Keratinocyte (primary cell): ENCODE measurements around the gene IQCK. TPM values are rescaled to one million over a fixed set of nuclear protein-coding genes. Genes with fewer than 3 reads are reported as not detected.
"Not testable (repeated sequence)": the region's sequence is repeated elsewhere in the genome, so short reads cannot be mapped to it uniquely, and the experiment has no call there.

Experiments
- DNase-seq: peaks from one replicate; pipeline ENCODE4 v3.0.0-alpha.2; 2011; ENCODE audit warnings: low read depth, missing footprints, low spot score
- FAIRE-seq: peaks from 2 replicates; lab custom pipeline; 2011; peaks lifted over from hg19 to GRCh38; lab: Jason Lieb, UNC
- H2AFZ ChIP-seq: 2 replicates; pipeline ENCODE4 v1.6.0; 2012; ENCODE audit warnings: low read length, control low read depth, inconsistent platforms; ENCODE audit not compliant: control insufficient read depth
- H3K27ac ChIP-seq: 2 replicates; pipeline ENCODE4 v1.5.1; 2011; ENCODE audit warnings: low read length; ENCODE audit not compliant: control insufficient read depth, insufficient read depth
- H3K27me3 ChIP-seq: 3 replicates; pipeline ENCODE4 v1.6.0; 2011; ENCODE audit warnings: low read length; ENCODE audit not compliant: control insufficient read depth, insufficient read depth; ENCODE audit errors: extremely low read depth
- H3K36me3 ChIP-seq, 2 experiments: 2 replicates in 1 of 2; 3 replicates in 1 of 2; pipeline ENCODE4 v1.5.1; 2011; ENCODE audit warnings: low read length in 2 of 2, mild to moderate bottlenecking in 1 of 2; ENCODE audit not compliant: control insufficient read depth in 2 of 2, insufficient read depth in 2 of 2; ENCODE audit errors: extremely low read depth in 1 of 2
- H3K4me1 ChIP-seq: 3 replicates; pipeline ENCODE4 v1.5.1; 2011; ENCODE audit warnings: low read length; ENCODE audit not compliant: control insufficient read depth, insufficient read depth; ENCODE audit errors: extremely low read depth
- H3K4me2 ChIP-seq: 3 replicates; pipeline ENCODE4 v1.6.0; 2011; ENCODE audit warnings: low read depth, low read length; ENCODE audit not compliant: control insufficient read depth, insufficient read depth; ENCODE audit errors: extremely low read depth
- H3K4me3 ChIP-seq, 3 experiments: fragments of 200-600 bp in 1 of 3; sonication (generic) in 1 of 3; 2 replicates in 2 of 3; 3 replicates in 1 of 3; pipeline ENCODE4 v1.5.1; 2011 to 2016; ENCODE audit warnings: low read length in 3 of 3, mild to moderate bottlenecking in 3 of 3, control low read depth in 2 of 3, inconsistent platforms in 1 of 3, low read depth in 1 of 3, mixed read lengths in 1 of 3, mixed run types in 1 of 3, moderate library complexity in 1 of 3; ENCODE audit not compliant: control insufficient read depth in 2 of 3, insufficient read depth in 2 of 3; ENCODE audit errors: extremely low read depth in 1 of 3
- H3K79me2 ChIP-seq: 2 replicates; pipeline ENCODE4 v1.6.0; 2012; ENCODE audit warnings: low read length; ENCODE audit not compliant: control insufficient read depth, insufficient read depth
- H3K9ac ChIP-seq: 3 replicates; pipeline ENCODE4 v1.6.0; 2011; ENCODE audit warnings: low read length; ENCODE audit not compliant: control insufficient read depth, insufficient read depth; ENCODE audit errors: extremely low read depth
- H3K9me1 ChIP-seq: 3 replicates; pipeline ENCODE4 v1.6.0; 2011; ENCODE audit warnings: low read length; ENCODE audit not compliant: control insufficient read depth, insufficient read depth; ENCODE audit errors: extremely low read depth
- H3K9me3 ChIP-seq: 2 replicates; pipeline ENCODE4 v1.5.1; 2012; ENCODE audit warnings: low read depth, low read length; ENCODE audit not compliant: control insufficient read depth
- H4K20me1 ChIP-seq: 3 replicates; pipeline ENCODE4 v1.6.0; 2011; ENCODE audit warnings: low read length; ENCODE audit not compliant: control insufficient read depth, insufficient read depth; ENCODE audit errors: extremely low read depth
- CTCF ChIP-seq, 3 experiments: IDR thresholded peaks in 1 of 3; conservative IDR thresholded peaks in 1 of 3; optimal IDR thresholded peaks in 1 of 3; 2 replicates in 2 of 3; 3 replicates in 1 of 3; pipeline versions ENCODE3 to v1.5.1; 2011; ENCODE audit warnings: low read length in 3 of 3, mild to moderate bottlenecking in 3 of 3, moderate library complexity in 2 of 3, control low read depth in 1 of 3, inconsistent platforms in 1 of 3; ENCODE audit not compliant: insufficient read depth in 2 of 3; ENCODE audit errors: extremely low read depth in 1 of 3
- EZH2 ChIP-seq: IDR thresholded peaks from one replicate; pipeline ENCODE4 v1.6.1; 2012; ENCODE audit warnings: inconsistent platforms, mild to moderate bottlenecking, low read length, moderate library complexity
- dilution Hi-C: fragments of 300-500 bp; cut with MboI; formaldehyde crosslinking; loops from one replicate; pipeline ENCODE4 v1.7.0; 2020; ENCODE audit warnings: low sequenced_read_pairs; ENCODE audit not compliant: extremely low pct_ligation_motif_present
- polyA plus RNA-seq, 5 experiments: library from polyadenylated mRNA; depleted of rRNA in 3 of 5; stranded (reverse) in 3 of 5; stranded (forward) in 1 of 5; unstranded in 1 of 5; fragments of >200 nt; gene quantifications; 1 replicate in 1 of 5; 2 replicates in 3 of 5; 3 replicates in 1 of 5; pipeline versions ENCODE4 v1.2.1 to v1.2.3, GENCODE V29; 2011 to 2012; ENCODE audit warnings: missing spikeins in 2 of 5, low read depth in 1 of 5, low replicate concordance in 1 of 5

The IQCK gene
- polyA plus RNA-seq, 1 donor (not counting 4 experiments of a cell fraction or from before 2014, with no cell fraction given): 9.7 TPM

DNA sequence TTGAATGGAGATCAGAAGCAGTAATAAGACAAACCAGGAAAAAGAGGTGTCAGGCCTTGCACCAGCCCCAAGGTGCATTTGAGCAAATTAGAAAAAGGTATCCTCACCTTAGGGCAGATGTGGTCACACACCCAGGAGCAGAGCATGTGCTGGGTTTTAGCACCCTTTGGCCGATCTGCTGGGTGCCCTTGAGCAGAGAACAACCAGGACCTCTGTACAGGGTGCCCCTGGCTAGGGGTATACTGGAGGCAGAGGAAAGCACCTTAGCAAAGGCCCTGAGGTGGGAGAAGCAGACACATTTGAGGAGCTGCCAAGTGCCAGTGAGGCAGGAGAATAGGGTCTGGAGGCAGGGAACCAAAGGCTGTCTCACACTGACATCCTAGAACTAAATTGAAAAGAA is 67.0 kb downstream of the IQCK start:
- Histone ChIP-seq H3K9me1 (no peaks in the 10 kb centered on the region), H3K4me3 (no peak overlapping the region), H3K79me2 (no peaks in the 10 kb centered on the region), H3K27me3 (no peaks in the 10 kb centered on the region), H3K27ac (no peak overlapping the region), H3K4me2 (no peak overlapping the region), H4K20me1 (no peaks in the 10 kb centered on the region), H3K9me3 (no peaks in the 10 kb centered on the region), H3K36me3 (no peaks in the 10 kb centered on the region), H3K9ac (no peak overlapping the region), H3K4me1 (no peaks in the 10 kb centered on the region), H2AFZ (no peak overlapping the region)
- TF ChIP-seq CTCF (optimal IDR thresholded peaks at IDR 0.05 in 1 of 3, IDR thresholded peaks at IDR 0.05 in 1 of 3, conservative IDR thresholded peaks at IDR 0.05 in 1 of 3; ENCODE audit: extremely low read depth in 1 of 3, insufficient read depth in 2 of 3, low read length in 3 of 3) (no peak), EZH2 (no peak)
- FAIRE-seq: no peak
- dilution Hi-C loops: no loop called here
- DNase-seq: no peak

DNA sequence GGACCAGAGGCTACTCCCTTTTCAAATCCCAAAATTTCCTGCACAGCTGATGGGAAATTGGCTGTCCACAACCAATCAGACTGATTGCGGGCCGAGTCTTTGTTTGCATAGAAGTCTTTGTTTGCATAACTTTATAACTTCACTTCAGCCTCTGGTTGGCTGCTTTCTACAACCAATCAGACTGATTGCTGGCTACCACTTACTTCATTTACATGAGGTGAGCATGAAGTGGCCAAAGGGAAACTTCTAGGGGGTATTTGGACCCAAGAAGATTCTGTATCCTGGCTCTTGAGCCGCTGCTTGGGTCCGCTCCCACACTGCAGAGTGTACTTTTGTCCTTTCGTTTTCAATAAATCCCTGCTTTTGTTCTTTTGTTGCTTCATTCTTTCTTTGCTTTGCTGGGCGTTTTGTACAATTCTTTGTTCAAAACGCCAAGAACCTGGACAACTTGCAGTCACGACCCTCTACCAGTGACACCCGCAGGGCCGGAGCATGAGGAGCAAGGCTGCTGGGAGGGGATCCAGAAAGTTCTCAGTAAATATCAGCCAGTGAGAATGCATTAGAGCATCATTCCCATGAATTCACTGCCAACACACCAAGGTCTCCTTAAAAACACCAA is 67.5 kb downstream of the IQCK start:
- H4K20me1 ChIP-seq: no peaks in the 10 kb centered on the region
- no peaks in the 10 kb centered on the region for H3K79me2 ChIP-seq
- no peak overlapping the region for H3K4me2 ChIP-seq
- H3K36me3 ChIP-seq: no peaks in the 10 kb centered on the region
- H3K9ac ChIP-seq: no peak overlapping the region
- H3K9me3 ChIP-seq: no peaks in the 10 kb centered on the region
- H3K27ac ChIP-seq: no peak overlapping the region
- no peaks in the 10 kb centered on the region for H3K9me1 ChIP-seq
- no peak overlapping the region for H3K4me3 ChIP-seq
- no peaks in the 10 kb centered on the region for H3K27me3 ChIP-seq
- dilution Hi-C loops: no loop called here
- FAIRE-seq: no peak
- H3K4me1 ChIP-seq: no peaks in the 10 kb centered on the region
- no peak overlapping the region for H2AFZ ChIP-seq
- DNase-seq: no peak
- no peak for TF ChIP-seq CTCF (optimal IDR thresholded peaks at IDR 0.05 in 1 of 3, IDR thresholded peaks at IDR 0.05 in 1 of 3, conservative IDR thresholded peaks at IDR 0.05 in 1 of 3; ENCODE audit: extremely low read depth in 1 of 3, insufficient read depth in 2 of 3, low read length in 3 of 3)
- TF ChIP-seq EZH2: no peak

DNA sequence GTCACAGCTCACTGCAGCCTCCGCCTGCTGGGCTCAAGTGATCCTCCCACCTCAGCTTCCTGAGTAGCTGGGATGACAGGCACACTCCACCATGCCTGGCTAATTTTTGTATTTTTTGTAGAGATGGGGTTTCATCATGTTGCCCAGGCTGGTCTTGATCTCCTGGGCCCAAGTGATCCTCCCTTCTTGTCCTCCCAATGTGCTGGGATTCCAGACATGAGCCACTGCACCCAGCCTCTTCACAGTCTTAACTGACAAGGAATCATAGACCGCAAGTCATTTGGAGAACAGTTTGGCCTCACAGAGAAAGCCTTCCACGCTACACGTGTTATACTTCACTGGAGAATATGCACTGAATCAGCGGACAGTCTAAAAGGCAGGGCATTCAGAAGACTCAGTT is 83.3 kb downstream of the IQCK start:
- DNase-seq, H3K9me1 ChIP-seq, H3K4me3 ChIP-seq, H3K36me3 ChIP-seq, H3K79me2 ChIP-seq, FAIRE-seq, H3K4me2 ChIP-seq, H3K4me1 ChIP-seq, H4K20me1 ChIP-seq, H3K27ac ChIP-seq, dilution Hi-C loops, H3K27me3 ChIP-seq, H3K9ac ChIP-seq, H3K9me3 ChIP-seq, H2AFZ ChIP-seq: not testable (repeated sequence)

- H4K20me1 ChIP-seq, DNase-seq, H3K27ac ChIP-seq, H3K79me2 ChIP-seq, H3K36me3 ChIP-seq, H2AFZ ChIP-seq, H3K4me2 ChIP-seq, dilution Hi-C loops, H3K4me1 ChIP-seq, H3K27me3 ChIP-seq, H3K9me1 ChIP-seq, H3K4me3 ChIP-seq, FAIRE-seq, H3K9me3 ChIP-seq, H3K9ac ChIP-seq: not testable (repeated sequence)
Observed at GRCh38 chr16:19801824-19802223, 83.8 kb downstream of the IQCK start.
